ENCODE measurements around the gene MGAM2.

The MGAM2 gene

GRCh38 chr7:142240546-142240945, 129.0 kb downstream of the MGAM2 start:
- TF ChIP-seq ZFX (IDR thresholded peaks at IDR 0.05; ENCODE audit: borderline replicate concordance), result no peak
- no peak overlapping the region for H3K27ac ChIP-seq

- no peak for TF ChIP-seq ZFX (IDR thresholded peaks at IDR 0.05; ENCODE audit: borderline replicate concordance)
- no peak for TF ChIP-seq CTCF (IDR thresholded peaks at IDR 0.05)
- no peak overlapping the region for H3K27ac ChIP-seq
These were observed 132.3 kb downstream of the MGAM2 start for GRCh38 chr7:142243823-142244222.

GRCh38 chr7:142248166-142249160, 136.9 kb downstream of the MGAM2 start:
- H3K27ac ChIP-seq, result no peak overlapping the region
- no peak for TF ChIP-seq ZFX (IDR thresholded peaks at IDR 0.05; ENCODE audit: borderline replicate concordance)
- no peak for TF ChIP-seq CTCF (IDR thresholded peaks at IDR 0.05)

GRCh38 chr7:142249918-142250317, 138.4 kb downstream of the MGAM2 start:
- TF ChIP-seq ZFX (IDR thresholded peaks at IDR 0.05; ENCODE audit: borderline replicate concordance) (no peak), CTCF (IDR thresholded peaks at IDR 0.05) (no peak)
- no peak overlapping the region for H3K27ac ChIP-seq

GRCh38 chr7:142250705-142251104, 139.2 kb downstream of the MGAM2 start:
- H3K27ac ChIP-seq, result no peak overlapping the region
- TF ChIP-seq ZFX (IDR thresholded peaks at IDR 0.05; ENCODE audit: borderline replicate concordance), result no peak
- TF ChIP-seq CTCF (IDR thresholded peaks at IDR 0.05), result no peak

GRCh38 chr7:142257958-142258357, 146.4 kb downstream of the MGAM2 start, which contains the start of gene PRSS58:
Gene PRSS58, minus strand, starts transcription at chr7:142258058. Its CDS starts 351 bp downstream, at chr7:142257707.
- no peak within 1 kb of the TSS for H3K27ac ChIP-seq
- no peak for TF ChIP-seq CTCF (IDR thresholded peaks at IDR 0.05)
- TF ChIP-seq ZFX (IDR thresholded peaks at IDR 0.05; ENCODE audit: borderline replicate concordance), result no peak

GRCh38 chr7:142263598-142264380, 152.3 kb downstream of the MGAM2 start:
- TF ChIP-seq CTCF (IDR thresholded peaks at IDR 0.05), result no peak
- no peak for TF ChIP-seq ZFX (IDR thresholded peaks at IDR 0.05; ENCODE audit: borderline replicate concordance)
- no peak overlapping the region for H3K27ac ChIP-seq

Measured in 22Rv1 (cell line).